ENCODE data around the gene MAGI1. TPM values are rescaled to one million over a fixed set of nuclear protein-coding genes. Genes with fewer than 3 reads are reported as not detected.

The MAGI1 gene
- total and polyA plus RNA-seq, 2 donors (not counting 1 experiment from before 2014, with no cell fraction given), result 0.10 to 0.22 TPM

GRCh38 chr3:65787827-65788226, 250.9 kb downstream of the MAGI1 start:
- no peak overlapping the region for H3K4me3 ChIP-seq (ENCODE audit: control extremely low read depth in 1 of 5, extremely low read depth in 1 of 5, insufficient read depth in 1 of 5, low read depth in 2 of 5, low read length in 4 of 5)
- ChIA-PET POLR2A (no interaction called here), CTCF (no interaction called here)
- no peak for DNase-seq
- Mint-ChIP-seq H3K27ac (no peak overlapping the region), H3K4me1 (no peaks in the 10 kb centered on the region), H3K27me3 (peaks cover 3% of the 10 kb centered on the region), H3K4me3 (no peak overlapping the region), H3K9me3 (ENCODE audit: insufficient read depth) (no peaks in the 10 kb centered on the region)
- no peak overlapping the region for H3K4me2 ChIP-seq (replicated peaks; ENCODE audit: low read depth, low read length, poor library complexity, severe bottlenecking)
- no peak overlapping the region for H2AFZ ChIP-seq (ENCODE audit: insufficient read depth, low read depth, low read length, poor library complexity, severe bottlenecking)
- no peaks in the 10 kb centered on the region for H3K79me2 ChIP-seq (ENCODE audit: control insufficient read depth, insufficient read depth, low read length)
- no CpG with 5 or more reads among the region's 2 CpGs for WGBS (ENCODE audit: insufficient coverage)
- no peak overlapping the region for H3K27ac ChIP-seq (ENCODE audit: low read length in 2 of 2)
- H3K4me1 ChIP-seq (ENCODE audit: control insufficient read depth in 2 of 2, insufficient read depth in 2 of 2, low read length in 2 of 2), result no peaks in the 10 kb centered on the region
- no peak for TF ChIP-seq EZH2 (IDR thresholded peaks at IDR 0.05; ENCODE audit: borderline replicate concordance, insufficient read depth, low read depth, low read length, poor library complexity, severe bottlenecking)
- TF ChIP-seq CTCF (IDR thresholded peaks at IDR 0.05), result no peak
- H3K9me3 ChIP-seq (ENCODE audit: control extremely low read depth in 1 of 3, control insufficient read depth in 2 of 3, insufficient read depth in 1 of 3, low read length in 2 of 3), result no peaks in the 10 kb centered on the region
- no peaks in the 10 kb centered on the region for H3K36me3 ChIP-seq (replicated peaks in 1 of 2; ENCODE audit: control extremely low read depth in 1 of 2, control insufficient read depth in 1 of 2, extremely low read depth in 1 of 2, insufficient read depth in 2 of 2, low read length in 1 of 2)
- no peak for ATAC-seq (ENCODE audit: low read depth)
- H3K9ac ChIP-seq (ENCODE audit: low read length), result no peak overlapping the region
- H3K27me3 ChIP-seq (replicated peaks in 1 of 4; ENCODE audit: control extremely low read depth in 1 of 4, control insufficient read depth in 3 of 4, insufficient read depth in 4 of 4, low read length in 3 of 4), result no peaks in the 10 kb centered on the region
- H4K20me1 ChIP-seq (ENCODE audit: control insufficient read depth, insufficient read depth, low read length, poor library complexity, severe bottlenecking), result no peaks in the 10 kb centered on the region
- intact Hi-C loops (cut with micrococcal nuclease), result no loop called here

- 57% methylated on average over 2 of the region's 5 CpGs for WGBS (ENCODE audit: insufficient coverage)
- Histone ChIP-seq H3K36me3 (replicated peaks in 1 of 2; ENCODE audit: control extremely low read depth in 1 of 2, control insufficient read depth in 1 of 2, extremely low read depth in 1 of 2, insufficient read depth in 2 of 2, low read length in 1 of 2) (no peaks in the 10 kb centered on the region), H3K4me2 (replicated peaks; ENCODE audit: low read depth, low read length, poor library complexity, severe bottlenecking) (no peak overlapping the region), H3K27me3 (replicated peaks in 1 of 4; ENCODE audit: control extremely low read depth in 1 of 4, control insufficient read depth in 3 of 4, insufficient read depth in 4 of 4, low read length in 3 of 4) (no peaks in the 10 kb centered on the region), H4K20me1 (ENCODE audit: control insufficient read depth, insufficient read depth, low read length, poor library complexity, severe bottlenecking) (no peaks in the 10 kb centered on the region), H3K4me3 (ENCODE audit: control extremely low read depth in 1 of 5, extremely low read depth in 1 of 5, insufficient read depth in 1 of 5, low read depth in 2 of 5, low read length in 4 of 5) (no peak overlapping the region), H2AFZ (ENCODE audit: insufficient read depth, low read depth, low read length, poor library complexity, severe bottlenecking) (no peak overlapping the region), H3K9me3 (ENCODE audit: control extremely low read depth in 1 of 3, control insufficient read depth in 2 of 3, insufficient read depth in 1 of 3, low read length in 2 of 3) (no peaks in the 10 kb centered on the region), H3K27ac (ENCODE audit: low read length in 2 of 2) (no peak overlapping the region), H3K9ac (ENCODE audit: low read length) (no peak overlapping the region), H3K79me2 (ENCODE audit: control insufficient read depth, insufficient read depth, low read length) (no peaks in the 10 kb centered on the region), H3K4me1 (ENCODE audit: control insufficient read depth in 2 of 2, insufficient read depth in 2 of 2, low read length in 2 of 2) (no peaks in the 10 kb centered on the region)
- ATAC-seq (ENCODE audit: low read depth), result no peak
- H3K27me3 Mint-ChIP-seq, result peaks cover 3% of the 10 kb centered on the region
- H3K4me1 Mint-ChIP-seq, result no peaks in the 10 kb centered on the region
- H3K4me3 Mint-ChIP-seq, result no peak overlapping the region
- intact Hi-C loops (cut with micrococcal nuclease), result no loop called here
- CTCF ChIA-PET, result no interaction called here
- no peak overlapping the region for H3K27ac Mint-ChIP-seq
- DNase-seq, result no peak
- no peaks in the 10 kb centered on the region for H3K9me3 Mint-ChIP-seq (ENCODE audit: insufficient read depth)
- POLR2A ChIA-PET, result no interaction called here
- TF ChIP-seq EZH2 (IDR thresholded peaks at IDR 0.05; ENCODE audit: borderline replicate concordance, insufficient read depth, low read depth, low read length, poor library complexity, severe bottlenecking) (no peak), CTCF (IDR thresholded peaks at IDR 0.05) (no peak)
These were observed 251.4 kb downstream of the MAGI1 start for GRCh38 chr3:65787340-65787739.
